Stimulated activated CD8-positive, alpha-beta memory T cell treated with anti-CD3 and anti-CD28 coated beads, Interleukin-12 subunit alpha, Interleukin-12 subunit beta, amount 100 ng/mL, for 24 hours (primary cell): Measurements from ENCODE around the gene NOC2L.
"Not testable (repeated sequence)": the region's sequence is repeated elsewhere in the genome, so short reads cannot be mapped to it uniquely, and the experiment has no call there.

Experiments used
- DNase-seq: peaks from one replicate; pipeline ENCODE4 v3.0.0-alpha.2; 2020; ENCODE audit errors: extremely low read depth

Gene NOC2L

GRCh38 chr1:904310-904950, 54.6 kb downstream of the NOC2L start:
- DNase-seq: peak; percentile 42

- DNase-seq: no peak
Observed at GRCh38 chr1:903721-904271, 55.3 kb downstream of the NOC2L start.

GRCh38 chr1:903305-903704, 55.8 kb downstream of the NOC2L start:
- DNase-seq: no peak

- DNase-seq: no peak
Observed at GRCh38 chr1:902802-903201, 56.3 kb downstream of the NOC2L start.

GRCh38 chr1:901108-901859, 57.8 kb downstream of the NOC2L start:
- no peak for DNase-seq

GRCh38 chr1:899636-900317, 59.3 kb downstream of the NOC2L start:
- no peak for DNase-seq

- DNase-seq: not testable (repeated sequence)
Observed at GRCh38 chr1:897951-898350, 61.1 kb downstream of the NOC2L start.

- no peak for DNase-seq
Observed at GRCh38 chr1:897226-897625, 61.8 kb downstream of the NOC2L start.
